Measurements from ENCODE around the gene TMA7. TPM values are rescaled to one million over a fixed set of nuclear protein-coding genes. Genes with fewer than 3 reads are reported as not detected.

TMA7 gene
- polyA plus RNA-seq, 2 of the 4 experiments (the other 2 are of a cell fraction) = 303 to 417 TPM

GRCh38 chr3:48405971-48406370, 34.1 kb upstream of the TMA7 start:
- ChIA-PET POLR2A (no interaction called here), CTCF (interaction anchor here (31.5 kb wide), 1 partner anchor 26 kb away, joined by 488 read pairs; the partner anchor contains the start of gene PLXNB1)
- no peak for DNase-seq (ENCODE audit: low read depth in 1 of 2, low spot score in 1 of 2)
- ATAC-seq = no peak
- no peak for FAIRE-seq
- WGBS (ENCODE audit: missing lambda C conversion rate) = 44% methylated on average over 1 of the region's 1 CpG
- TF ChIP-seq ZFP36 (IDR thresholded peaks at IDR 0.05; ENCODE audit: borderline replicate concordance, partially characterized antibody) = no peak
- no peak for TF ChIP-seq RAD21 (conservative IDR thresholded peaks at IDR 0.05 in 1 of 2, IDR thresholded peaks at IDR 0.05 in 1 of 2)
- TF ChIP-seq ZC3H11A (IDR thresholded peaks at IDR 0.05) = no peak
- TF ChIP-seq CBX2 (IDR thresholded peaks at IDR 0.05; ENCODE audit: borderline replicate concordance, low read depth) = no peak
- no peak for TF ChIP-seq HOXB13 (CRISPR knock-in tag; IDR thresholded peaks at IDR 0.05; ENCODE audit: low read depth)
- TF ChIP-seq SREBF2 (IDR thresholded peaks at IDR 0.05) = no peak
- TF ChIP-seq GATA3 (IDR thresholded peaks at IDR 0.05; ENCODE audit: borderline replicate concordance) = no peak
- no peak for TF ChIP-seq CHD4 (IDR thresholded peaks at IDR 0.05; ENCODE audit: borderline replicate concordance)
- TF ChIP-seq RARB (CRISPR knock-in tag; IDR thresholded peaks at IDR 0.05) = no peak
- TF ChIP-seq ZSCAN20 (CRISPR knock-in tag; IDR thresholded peaks at IDR 0.05) = no peak
- TF ChIP-seq NR3C1 (IDR thresholded peaks at IDR 0.05) = no peak
- no peak for TF ChIP-seq MAFK (IDR thresholded peaks at IDR 0.05; ENCODE audit: partially characterized antibody)
- no peak for TF ChIP-seq HES2 (IDR thresholded peaks at IDR 0.05)
- no peak for TF ChIP-seq EHMT2 (IDR thresholded peaks at IDR 0.05; ENCODE audit: low read depth)
- TF ChIP-seq JUN (IDR thresholded peaks at IDR 0.05) = no peak
- no peak for TF ChIP-seq ATOH8 (CRISPR knock-in tag; IDR thresholded peaks at IDR 0.05; ENCODE audit: low read depth)
- TF ChIP-seq NPAS2 (CRISPR knock-in tag; IDR thresholded peaks at IDR 0.05; ENCODE audit: borderline replicate concordance) = no peak
- peaks cover 10% of the 10 kb centered on the region for H3K4me1 ChIP-seq
- no peak overlapping the region for H3K4me3 ChIP-seq
- no peak overlapping the region for H3K4me2 ChIP-seq
- no peak overlapping the region for H3K27ac ChIP-seq
- H3K9me3 ChIP-seq = no peaks in the 10 kb centered on the region

GRCh38 chr3:48406443-48407431, 33.3 kb upstream of the TMA7 start:
- H3K4me1 ChIP-seq = peaks cover 9% of the 10 kb centered on the region
- H3K4me3 ChIP-seq = no peak overlapping the region
- DNase-seq (ENCODE audit: low read depth in 1 of 2, low spot score in 1 of 2) (no peak), FAIRE-seq (no peak), ATAC-seq (no peak)
- no peaks in the 10 kb centered on the region for H3K9me3 ChIP-seq
- no peak overlapping the region for H3K4me2 ChIP-seq
- ChIA-PET POLR2A (no interaction called here), CTCF (interaction anchor here (0.9 to 31.5 kb wide), 4 partner anchors 25 to 146 kb away, joined by 3 to 488 read pairs (median 3); partner anchors contain the start of genes ATRIP, CCDC51, PLXNB1 and TMA7)
- TF ChIP-seq JUN (IDR thresholded peaks at IDR 0.05) = no peak
- TF ChIP-seq RFX5 (IDR thresholded peaks at IDR 0.05) = no peak
- no peak for TF ChIP-seq RAD21 (conservative IDR thresholded peaks at IDR 0.05 in 1 of 2, IDR thresholded peaks at IDR 0.05 in 1 of 2)
- no peak for TF ChIP-seq CHD4 (IDR thresholded peaks at IDR 0.05; ENCODE audit: borderline replicate concordance)
- no peak for TF ChIP-seq HOXB5 (CRISPR knock-in tag; IDR thresholded peaks at IDR 0.05)
- TF ChIP-seq ATOH8 (CRISPR knock-in tag; IDR thresholded peaks at IDR 0.05; ENCODE audit: low read depth) = no peak
- TF ChIP-seq HDAC2 (IDR thresholded peaks at IDR 0.05) = no peak
- no peak for TF ChIP-seq BCL3 (IDR thresholded peaks at IDR 0.05)
- no peak for TF ChIP-seq HEYL (CRISPR knock-in tag; IDR thresholded peaks at IDR 0.05)
- no peak for TF ChIP-seq RNF2 (IDR thresholded peaks at IDR 0.05; ENCODE audit: borderline replicate concordance, low read depth)
- no peak for TF ChIP-seq KDM5A (IDR thresholded peaks at IDR 0.05)
- TF ChIP-seq EHF (CRISPR knock-in tag; IDR thresholded peaks at IDR 0.05) = no peak
- no peak for TF ChIP-seq GATA3 (IDR thresholded peaks at IDR 0.05; ENCODE audit: borderline replicate concordance)
- TF ChIP-seq EP300 (IDR thresholded peaks at IDR 0.05) = no peak
- no peak for TF ChIP-seq RCOR1 (IDR thresholded peaks at IDR 0.05; ENCODE audit: low read depth, low read length)
- no peak for TF ChIP-seq NPAS2 (CRISPR knock-in tag; IDR thresholded peaks at IDR 0.05; ENCODE audit: borderline replicate concordance)
- TF ChIP-seq SMC3 (IDR thresholded peaks at IDR 0.05) = no peak
- TF ChIP-seq CHD2 (IDR thresholded peaks at IDR 0.05; ENCODE audit: low read length, partially characterized antibody) = no peak
- no peak overlapping the region for H3K27ac ChIP-seq
- 83% methylated on average over 15 of the region's 18 CpGs for WGBS (ENCODE audit: missing lambda C conversion rate)
